Tibial artery (tissue), 4 donors: ENCODE measurements around the gene SLC39A11.

Source experiments
- DNase-seq, 2 donors: peaks; one replicate each; pipeline ENCODE4 v3.0.0-alpha.2; 2019
- H3K27ac ChIP-seq, 2 donors: fragments of 200-600 bp; sonication (generic) in 1 of 2; 1 replicate in 1 of 2; 2 replicates in 1 of 2; pipeline ENCODE4 v1.5.1; 2018 to 2019; ENCODE audit warnings: mild to moderate bottlenecking in 1 of 2
- H3K27me3 ChIP-seq, 2 donors: fragments of 200-600 bp; sonication (generic) in 1 of 2; one replicate each; pipeline versions ENCODE4 v1.5.1 to v1.6.0; 2016 to 2019
- H3K36me3 ChIP-seq, 3 donors: fragments of 200-600 bp; sonication (generic) in 2 of 3; one replicate each; pipeline ENCODE4 v1.5.1; 2016 to 2019; ENCODE audit warnings: mild to moderate bottlenecking in 2 of 3
- H3K4me1 ChIP-seq, 4 donors: fragments of 200-600 bp; sonication (generic) in 2 of 4; 1 replicate in 3 of 4; 2 replicates in 1 of 4; pipeline ENCODE4 v1.5.1; 2016 to 2019
- H3K4me3 ChIP-seq, 2 donors: fragments of 200-600 bp; sonication (generic) in 1 of 2; 1 replicate in 1 of 2; 2 replicates in 1 of 2; pipeline ENCODE4 v1.5.1; 2018 to 2019; ENCODE audit warnings: mild to moderate bottlenecking in 2 of 2
- H3K9me3 ChIP-seq, 3 donors: fragments of 200-600 bp; sonication (generic) in 1 of 3; one replicate each; pipeline ENCODE4 v1.5.1; 2016 to 2019
- intact Hi-C: fragments of 100-400 bp; cut with DNase I; formaldehyde crosslinking; loops from one replicate; pipeline ENCODE4 v1.15.0; 2023; ENCODE audit warnings: low total_unique reads
- TF ChIP-seq, protein P1 (sequence below), 2 experiments: fragments of 200-600 bp in 1 of 2; fragments of 450-650 bp in 1 of 2; IDR thresholded peaks; one replicate each; pipeline ENCODE4 v1.5.1; 2017 to 2019; ENCODE audit warnings: antibody characterized with exemption in 2 of 2, mild to moderate bottlenecking in 1 of 2, moderate library complexity in 1 of 2

SLC39A11 gene

DNA sequence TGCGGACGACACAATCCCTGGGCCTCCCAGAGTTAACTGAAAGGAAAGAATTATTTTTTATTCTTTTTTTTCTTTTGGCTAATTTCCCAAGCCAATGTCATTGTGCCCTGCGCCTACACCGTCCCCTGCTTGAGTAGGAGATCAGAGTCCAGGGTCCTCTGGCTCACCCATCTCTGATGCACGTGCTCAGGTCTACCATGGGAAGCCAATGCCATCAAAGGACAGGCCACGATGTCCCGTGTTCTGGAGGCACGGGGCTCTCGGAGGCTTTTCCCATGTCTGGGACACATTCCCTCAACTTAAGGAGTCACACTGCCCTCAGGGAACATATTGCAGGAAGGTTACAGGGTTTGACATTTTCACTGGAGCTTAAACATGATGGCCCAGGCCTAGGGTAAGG, 123.7 kb downstream of the SLC39A11 start:
- intact Hi-C loops, result no loop called here
- Histone ChIP-seq H3K4me3 (no peak overlapping the region), H3K36me3 (no peaks in the 10 kb centered on the region), H3K9me3 (no peaks in the 10 kb centered on the region), H3K27me3 (no peaks in the 10 kb centered on the region), H3K4me1 (peaks cover 0 to 14% (median 3%) of the 10 kb centered on the region in 4 donors), H3K27ac (no peak overlapping the region)
- TF ChIP-seq, protein P1, sequence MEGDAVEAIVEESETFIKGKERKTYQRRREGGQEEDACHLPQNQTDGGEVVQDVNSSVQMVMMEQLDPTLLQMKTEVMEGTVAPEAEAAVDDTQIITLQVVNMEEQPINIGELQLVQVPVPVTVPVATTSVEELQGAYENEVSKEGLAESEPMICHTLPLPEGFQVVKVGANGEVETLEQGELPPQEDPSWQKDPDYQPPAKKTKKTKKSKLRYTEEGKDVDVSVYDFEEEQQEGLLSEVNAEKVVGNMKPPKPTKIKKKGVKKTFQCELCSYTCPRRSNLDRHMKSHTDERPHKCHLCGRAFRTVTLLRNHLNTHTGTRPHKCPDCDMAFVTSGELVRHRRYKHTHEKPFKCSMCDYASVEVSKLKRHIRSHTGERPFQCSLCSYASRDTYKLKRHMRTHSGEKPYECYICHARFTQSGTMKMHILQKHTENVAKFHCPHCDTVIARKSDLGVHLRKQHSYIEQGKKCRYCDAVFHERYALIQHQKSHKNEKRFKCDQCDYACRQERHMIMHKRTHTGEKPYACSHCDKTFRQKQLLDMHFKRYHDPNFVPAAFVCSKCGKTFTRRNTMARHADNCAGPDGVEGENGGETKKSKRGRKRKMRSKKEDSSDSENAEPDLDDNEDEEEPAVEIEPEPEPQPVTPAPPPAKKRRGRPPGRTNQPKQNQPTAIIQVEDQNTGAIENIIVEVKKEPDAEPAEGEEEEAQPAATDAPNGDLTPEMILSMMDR (IDR thresholded peaks at IDR 0.05), result no peak
- no peak for DNase-seq

DNA sequence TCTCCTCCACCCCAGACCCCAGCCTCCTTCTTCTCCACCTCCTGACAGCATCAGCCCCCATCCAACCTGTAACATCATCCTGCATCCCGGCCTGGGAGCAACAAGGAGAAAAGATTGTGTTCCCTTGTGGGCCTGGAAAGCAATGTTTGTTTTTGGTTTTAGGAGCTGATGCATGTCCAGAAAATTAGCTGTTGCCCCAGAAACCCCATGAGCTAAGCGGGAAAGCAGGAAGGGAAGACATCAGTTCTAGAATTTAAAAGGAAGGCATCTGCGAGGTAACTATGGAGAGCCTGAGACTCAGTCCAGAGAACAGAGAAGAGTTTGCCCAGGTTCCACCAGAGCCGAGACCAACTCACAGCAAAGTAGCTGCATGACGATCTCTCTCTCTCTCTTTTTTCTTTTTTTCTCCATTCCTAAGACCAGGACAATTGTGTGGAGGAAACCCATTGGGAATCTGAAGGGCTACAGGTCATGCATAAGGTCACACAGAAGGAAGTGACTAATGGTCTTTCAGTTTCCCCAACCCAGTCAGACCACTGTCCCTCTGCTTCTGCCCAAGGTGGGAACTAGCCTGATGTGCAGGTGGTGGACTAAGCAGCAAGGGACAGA, 124.4 kb downstream of the SLC39A11 start:
- Histone ChIP-seq H3K27me3 (no peaks in the 10 kb centered on the region), H3K36me3 (no peaks in the 10 kb centered on the region), H3K9me3 (no peaks in the 10 kb centered on the region), H3K4me3 (no peak overlapping the region), H3K27ac (no peak overlapping the region), H3K4me1 (peaks cover 0 to 14% (median 3%) of the 10 kb centered on the region in 4 donors)
- TF ChIP-seq, protein P1 (IDR thresholded peaks at IDR 0.05), result no peak
- intact Hi-C loops, result no loop called here
- no peak for DNase-seq

DNA sequence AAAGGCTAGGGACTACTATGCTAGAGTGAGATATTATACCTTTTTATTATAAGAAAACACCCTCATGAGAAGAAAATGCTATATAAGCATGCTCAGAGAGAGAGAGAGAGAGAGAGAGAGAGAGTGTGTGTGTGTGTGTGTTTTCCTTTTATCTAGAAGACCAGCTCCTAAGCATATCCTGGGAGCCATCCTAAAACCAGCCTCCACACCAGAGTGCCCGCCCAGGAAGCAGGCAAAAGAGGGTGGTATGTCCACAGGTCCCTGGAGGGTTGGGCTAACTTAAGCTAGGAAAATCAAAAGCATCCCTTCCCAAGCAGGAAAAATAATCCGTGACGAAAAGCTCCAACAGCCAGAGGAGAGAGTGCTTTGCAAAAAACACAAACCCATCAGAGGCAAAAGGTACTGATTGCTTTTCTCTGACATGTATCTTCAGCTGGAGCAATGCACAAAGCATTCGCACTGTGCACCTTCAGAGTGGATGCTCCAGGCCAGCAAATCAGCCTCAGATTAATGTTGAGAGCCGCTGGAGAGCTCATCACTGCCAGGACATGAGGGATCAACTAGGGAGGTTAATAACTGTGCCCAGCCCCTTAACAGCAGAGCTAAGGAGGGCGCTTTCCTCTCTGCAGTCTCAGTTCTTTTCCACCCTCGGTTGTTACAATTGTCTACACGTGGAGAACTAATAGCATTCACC, 125.1 kb downstream of the SLC39A11 start:
- TF ChIP-seq, protein P1 (IDR thresholded peaks at IDR 0.05), result no peak
- no peak overlapping the region for H3K4me3 ChIP-seq
- H3K27me3 ChIP-seq, result no peaks in the 10 kb centered on the region

DNA sequence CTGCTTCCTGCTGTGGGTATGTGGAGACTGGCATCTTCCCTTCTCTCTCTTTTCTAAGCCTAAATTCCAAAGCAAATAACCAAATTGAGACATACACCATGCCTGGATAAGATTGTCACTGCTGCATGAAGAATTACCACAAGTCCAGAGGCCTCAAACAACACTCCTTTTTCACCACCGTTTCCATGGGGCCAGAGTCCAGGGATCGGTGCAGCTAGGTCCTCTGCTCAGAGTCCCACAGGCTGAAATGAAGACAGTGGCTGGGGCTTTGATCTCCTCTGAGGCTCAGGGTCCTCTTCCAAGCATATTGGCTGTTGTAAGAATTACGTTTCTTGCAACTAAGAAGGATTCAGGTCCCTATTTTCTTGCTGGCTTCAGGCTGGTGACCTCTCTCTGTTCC, 130.4 kb downstream of the SLC39A11 start:
- Histone ChIP-seq H3K27me3 (no peaks in the 10 kb centered on the region), H3K4me3 (no peak overlapping the region), H3K27ac (no peak overlapping the region), H3K36me3 (no peaks in the 10 kb centered on the region), H3K9me3 (no peaks in the 10 kb centered on the region), H3K4me1 (no peaks in the 10 kb centered on the region)
- intact Hi-C loops, result no loop called here
- TF ChIP-seq, protein P1 (IDR thresholded peaks at IDR 0.05), result no peak
- DNase-seq, result no peak

More for the DNA sequence above, 125.1 kb downstream of the SLC39A11 start:
- H3K9me3 ChIP-seq, result no peaks in the 10 kb centered on the region
- H3K4me1 ChIP-seq, result peaks cover 0 to 14% (median 3%) of the 10 kb centered on the region in 4 donors
- no peak for DNase-seq
- H3K27ac ChIP-seq, result no peak overlapping the region
- no peaks in the 10 kb centered on the region for H3K36me3 ChIP-seq
- intact Hi-C loops, result no loop called here

DNA sequence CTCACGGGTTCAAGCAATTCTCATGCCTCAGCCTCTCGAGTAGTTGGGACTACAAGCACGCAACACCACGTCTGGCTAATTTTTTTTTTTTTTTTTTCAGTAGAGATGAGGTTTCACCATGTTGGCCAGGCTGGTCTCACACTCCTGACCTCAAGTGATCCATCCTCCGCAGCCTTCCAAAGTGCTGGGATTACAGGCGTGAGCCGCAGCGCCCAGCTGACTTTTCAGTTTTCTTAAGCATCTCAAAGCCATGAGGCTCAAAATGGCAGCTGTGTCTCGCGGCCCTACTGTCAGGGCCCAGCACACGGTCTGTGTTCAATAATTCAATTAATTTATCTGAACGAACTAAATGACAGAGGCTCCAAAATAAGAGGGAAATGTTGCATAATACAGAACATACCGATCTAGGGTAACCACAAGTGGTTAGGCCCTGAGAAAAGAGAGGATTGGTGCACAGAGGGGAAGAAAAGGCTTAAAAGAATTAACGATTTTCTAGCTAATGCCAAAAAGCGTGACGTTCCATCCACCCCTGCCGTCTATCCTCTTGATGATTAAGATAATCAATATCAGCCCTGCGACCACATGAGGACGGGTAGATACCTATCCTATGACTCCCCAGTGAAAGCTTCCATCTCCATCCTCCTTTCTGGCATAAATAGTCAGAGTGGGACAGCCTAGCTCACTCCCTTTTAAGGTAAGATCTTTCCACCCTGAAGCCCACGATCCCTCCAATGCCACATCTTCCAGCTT, 136.9 kb downstream of the SLC39A11 start:
- no peak overlapping the region for H3K4me3 ChIP-seq
- H3K27me3 ChIP-seq, result no peaks in the 10 kb centered on the region
- DNase-seq, result no peak
- H3K4me1 ChIP-seq, result no peaks in the 10 kb centered on the region
- no peaks in the 10 kb centered on the region for H3K36me3 ChIP-seq
- no peak overlapping the region for H3K27ac ChIP-seq
- intact Hi-C loops, result no loop called here
- TF ChIP-seq, protein P1 (IDR thresholded peaks at IDR 0.05), result no peak
- no peaks in the 10 kb centered on the region for H3K9me3 ChIP-seq
